RPMI7951 (cell line): ENCODE data around the gene SMCHD1. TPM values are rescaled to one million over a fixed set of nuclear protein-coding genes. Genes with fewer than 3 reads are reported as not detected.
"Not testable (repeated sequence)": the region's sequence is repeated elsewhere in the genome, so short reads cannot be mapped to it uniquely, and the experiment has no call there.

Experiments
- DNase-seq: peaks from one replicate; pipeline ENCODE4 v3.0.0-alpha.2; 2012; ENCODE audit warnings: low read depth
- total RNA-seq: library from RNA; depleted of rRNA; stranded (reverse); fragments of >200 nt; shearing (Covaris generic); gene quantifications from 2 replicates; pipeline ENCODE4 v1.2.3, GENCODE V29; 2014

SMCHD1 gene
- total RNA-seq, 1 experiment from 2014 or later: 48.8 TPM

DNA sequence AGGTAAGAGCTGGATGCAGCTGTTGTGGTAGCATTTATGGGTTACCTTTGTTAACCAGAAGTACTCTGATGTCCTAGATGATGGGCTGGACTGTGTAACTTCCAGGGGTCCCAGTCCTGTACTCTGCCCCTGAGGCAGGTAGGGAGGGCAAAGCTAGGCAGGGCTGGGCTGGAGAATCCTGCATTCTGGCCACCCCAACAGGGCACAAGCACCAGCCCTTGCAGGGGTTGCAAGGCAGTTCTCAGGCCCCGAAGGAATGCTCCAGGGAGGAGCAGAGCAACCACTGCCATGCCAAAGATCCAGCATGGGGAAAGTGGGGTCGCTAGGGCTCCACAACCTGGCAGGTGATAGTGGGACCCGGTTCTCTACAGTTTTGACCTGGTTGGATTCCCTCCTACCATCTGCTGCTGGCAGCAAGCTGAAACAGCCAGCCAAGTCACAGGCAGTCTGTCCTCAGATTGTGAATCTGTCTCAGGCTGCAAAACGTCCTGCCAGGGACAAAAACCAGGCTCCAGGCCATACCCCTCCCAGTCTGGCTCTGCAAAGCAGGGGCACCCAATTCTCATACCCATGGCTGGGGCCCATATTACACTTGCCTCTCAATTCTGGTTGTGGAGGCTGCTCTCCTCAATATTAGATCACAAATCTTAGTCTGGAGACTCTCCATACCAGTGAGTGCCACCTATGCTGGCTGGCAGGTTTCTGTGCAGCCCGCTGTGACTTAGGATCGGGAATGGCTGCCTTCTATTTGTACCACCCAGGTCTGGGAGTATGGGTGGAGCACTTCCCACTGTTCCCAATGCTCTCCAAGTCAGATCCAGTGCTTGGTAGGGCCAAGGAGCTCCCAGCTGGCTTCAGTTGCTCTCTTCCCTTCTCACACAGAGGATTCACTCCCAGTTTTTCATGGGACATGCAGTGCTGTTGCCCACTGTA lies 61.1 kb downstream of the SMCHD1 start:
- no peak for DNase-seq

DNA sequence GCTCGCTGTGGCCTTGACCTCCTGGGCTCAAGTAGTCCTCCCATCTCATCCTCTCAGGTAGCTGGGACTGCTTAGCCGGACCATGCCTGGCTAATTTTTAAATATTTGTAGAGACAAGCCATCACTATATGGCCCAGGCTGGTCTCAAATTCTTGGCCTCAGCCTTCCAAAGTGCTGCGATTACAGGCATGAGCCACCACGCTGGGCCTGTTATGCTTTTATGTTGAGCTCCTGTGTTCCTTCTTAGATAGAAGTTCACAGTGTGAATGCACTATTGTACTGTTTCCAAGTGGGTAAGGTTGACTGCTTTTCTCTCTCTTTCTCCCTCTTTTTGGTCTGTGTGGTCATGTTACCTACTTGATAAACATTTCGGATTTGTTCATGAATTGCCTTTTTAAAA lies 61.9 kb downstream of the SMCHD1 start:
- no peak for DNase-seq

DNA sequence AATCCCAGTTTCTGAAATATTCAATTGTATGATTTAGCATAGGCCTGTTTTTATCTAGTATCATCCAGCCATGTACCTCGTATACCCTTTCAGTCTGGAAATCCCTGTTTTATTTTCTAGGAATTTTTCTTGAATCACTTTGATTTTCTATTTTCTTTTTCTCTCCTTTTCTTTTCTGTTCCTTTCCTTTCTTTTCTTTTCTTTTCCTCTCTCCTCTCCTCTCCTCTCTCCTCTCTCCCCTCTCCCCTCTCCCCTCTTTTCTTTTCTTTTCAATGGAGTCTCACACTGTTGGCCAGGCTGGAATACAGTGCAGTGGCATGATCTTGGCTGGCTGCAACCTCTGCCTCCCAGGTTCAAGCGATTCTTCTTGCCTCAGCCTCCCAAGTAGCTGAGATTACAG lies 63.5 kb downstream of the SMCHD1 start:
- no peak for DNase-seq

DNA sequence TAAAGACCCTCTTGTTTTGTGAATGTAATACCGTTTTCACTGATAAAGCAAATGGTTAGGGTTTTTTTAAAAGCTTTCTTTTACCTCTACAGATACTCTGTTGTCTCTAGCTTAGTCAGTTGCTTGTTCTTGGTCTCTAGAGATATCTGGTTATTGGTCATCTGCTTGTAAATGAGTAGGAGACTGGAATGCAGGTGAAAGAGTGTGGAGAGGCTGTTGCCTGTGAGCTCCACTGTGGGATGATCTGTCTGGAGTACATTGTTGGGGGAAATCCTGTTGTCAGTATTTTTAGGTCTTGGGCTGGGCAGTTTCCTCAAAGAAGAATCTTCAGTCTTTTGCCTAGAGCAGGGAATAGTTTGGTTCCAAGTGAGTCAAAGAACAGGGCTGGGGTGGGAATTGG lies 67.7 kb downstream of the SMCHD1 start:
- no peak for DNase-seq

GRCh38 chr18:2729757-2730156 lies 74.2 kb downstream of the SMCHD1 start:
- no peak for DNase-seq

DNA sequence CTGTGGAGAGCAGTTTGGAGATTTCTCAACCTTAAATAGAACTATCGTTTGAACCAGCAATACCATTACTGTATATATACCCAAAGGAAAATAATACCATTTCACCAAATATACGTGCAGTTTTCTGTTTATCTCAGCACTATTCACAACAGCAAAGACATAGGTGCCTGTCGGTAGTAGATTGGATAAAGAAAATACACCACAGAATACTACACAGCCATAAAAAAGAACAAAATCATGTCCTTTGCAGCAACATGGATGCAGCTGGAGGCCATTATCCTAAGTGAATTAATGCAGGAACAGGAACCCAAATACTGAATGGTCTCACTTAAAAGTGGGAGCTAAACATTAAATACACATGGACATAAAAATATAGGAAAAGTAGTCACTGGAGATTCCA lies 81.3 kb downstream of the SMCHD1 start:
- DNase-seq: no peak

DNA sequence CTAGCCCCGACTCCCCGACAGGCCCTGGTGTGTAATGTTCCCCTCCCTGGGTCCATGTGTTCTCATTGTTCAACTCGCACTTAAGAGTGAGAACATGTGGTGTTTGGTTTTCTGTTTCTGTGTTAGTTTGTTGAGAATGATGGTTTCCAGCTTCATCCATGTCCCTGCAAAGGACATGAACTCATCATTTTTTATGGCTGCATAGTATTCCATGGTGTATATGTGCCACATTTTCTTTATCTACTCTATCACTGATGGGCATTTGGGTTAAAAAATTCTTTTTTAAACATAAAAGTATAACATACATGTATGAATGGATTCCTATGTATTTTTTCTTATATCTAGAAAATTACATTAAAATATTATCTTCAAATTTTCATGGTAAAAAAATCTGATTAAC lies 84.6 kb downstream of the SMCHD1 start:
- DNase-seq: not testable (repeated sequence)

DNA sequence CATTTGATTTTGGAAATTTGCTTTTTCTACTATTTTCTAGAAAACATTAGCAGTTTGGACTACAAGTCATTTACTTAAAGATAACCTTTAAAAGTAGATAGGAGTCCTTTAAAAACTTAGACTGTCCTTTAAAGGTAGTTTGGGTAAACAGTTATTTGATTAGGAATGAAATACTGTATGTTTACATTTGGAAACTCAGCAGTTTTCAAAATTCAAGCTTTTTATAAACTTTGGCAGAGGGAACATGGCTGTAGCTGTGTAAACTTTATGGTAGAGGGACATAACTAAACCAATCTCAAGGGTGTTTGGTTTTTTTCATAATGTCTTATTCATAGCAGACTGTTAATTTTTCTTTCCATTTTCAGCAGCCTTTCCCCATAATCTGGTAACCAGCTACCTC lies 90.7 kb downstream of the SMCHD1 start:
- no peak for DNase-seq

- no peak for DNase-seq
These were observed 102.8 kb downstream of the SMCHD1 start for GRCh38 chr18:2758309-2758708.

DNA sequence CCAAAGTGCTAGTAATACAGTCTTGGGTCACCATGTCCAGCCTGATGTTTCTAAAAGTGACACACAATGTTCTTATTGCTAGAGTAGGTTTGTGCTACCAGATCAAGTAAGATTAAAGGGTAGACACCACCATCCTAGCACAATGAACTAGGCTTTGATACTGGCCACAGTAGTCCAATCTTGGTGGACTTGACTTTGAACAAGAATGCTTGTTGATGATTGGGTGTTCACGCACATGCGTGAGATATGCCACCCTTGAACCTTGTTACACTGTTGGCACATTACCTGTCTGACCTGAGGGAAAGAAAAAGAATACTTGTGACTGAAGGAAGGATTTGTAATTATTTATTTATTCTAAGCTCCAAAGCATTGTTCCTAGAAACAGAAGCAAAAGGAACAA lies 119.1 kb downstream of the SMCHD1 start:
- DNase-seq: no peak

DNA sequence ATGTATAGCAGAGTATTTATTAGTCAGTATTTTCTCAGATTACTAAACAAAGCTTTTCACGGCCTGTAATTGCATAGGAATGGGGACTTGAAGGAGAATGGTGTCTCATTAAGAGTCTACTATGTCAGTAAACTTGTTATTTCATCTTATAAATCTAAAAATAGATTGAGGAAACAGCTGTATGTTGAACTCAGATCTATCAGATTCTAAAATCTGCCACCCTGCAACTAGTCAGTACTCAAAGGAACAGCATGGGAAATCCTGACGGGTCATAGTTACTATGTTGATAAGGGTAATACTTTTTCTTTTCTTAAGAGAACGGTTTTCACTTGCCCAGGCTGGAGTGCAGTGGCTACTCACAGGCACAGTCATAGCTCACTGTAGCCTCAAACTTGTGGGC lies 121.1 kb downstream of the SMCHD1 start:
- no peak for DNase-seq

- DNase-seq: no peak
These were observed 121.7 kb downstream of the SMCHD1 start for GRCh38 chr18:2777241-2777640.

- no peak for DNase-seq
These were observed 125.2 kb downstream of the SMCHD1 start for GRCh38 chr18:2780750-2781149.

DNA sequence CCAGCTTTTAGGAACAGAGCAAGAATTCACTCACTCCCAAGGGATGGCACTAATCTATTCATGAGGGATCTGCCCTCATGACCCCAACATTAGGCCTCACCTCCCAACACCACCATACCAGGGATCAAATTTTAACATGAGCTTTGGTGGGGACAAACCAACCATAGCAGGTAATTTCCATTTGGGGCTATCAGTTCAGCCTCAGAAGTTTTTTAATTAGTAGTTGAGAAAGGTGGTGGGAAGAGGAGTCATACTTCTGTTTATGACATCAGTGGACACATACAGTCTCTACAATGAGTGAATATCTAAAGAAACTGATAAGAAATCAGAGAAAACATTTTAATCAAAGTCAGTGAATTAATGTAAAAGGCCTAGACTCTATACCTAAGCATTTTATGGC lies 131.7 kb downstream of the SMCHD1 start:
- DNase-seq: no peak

GRCh38 chr18:2792395-2792794 lies 136.9 kb downstream of the SMCHD1 start:
- no peak for DNase-seq

- no peak for DNase-seq
These were observed 138.6 kb downstream of the SMCHD1 start for GRCh38 chr18:2794159-2794558.

- DNase-seq: no peak
These were observed 142.4 kb downstream of the SMCHD1 start for GRCh38 chr18:2797951-2798350.

GRCh38 chr18:2799369-2799768 lies 143.8 kb downstream of the SMCHD1 start:
- no peak for DNase-seq

DNA sequence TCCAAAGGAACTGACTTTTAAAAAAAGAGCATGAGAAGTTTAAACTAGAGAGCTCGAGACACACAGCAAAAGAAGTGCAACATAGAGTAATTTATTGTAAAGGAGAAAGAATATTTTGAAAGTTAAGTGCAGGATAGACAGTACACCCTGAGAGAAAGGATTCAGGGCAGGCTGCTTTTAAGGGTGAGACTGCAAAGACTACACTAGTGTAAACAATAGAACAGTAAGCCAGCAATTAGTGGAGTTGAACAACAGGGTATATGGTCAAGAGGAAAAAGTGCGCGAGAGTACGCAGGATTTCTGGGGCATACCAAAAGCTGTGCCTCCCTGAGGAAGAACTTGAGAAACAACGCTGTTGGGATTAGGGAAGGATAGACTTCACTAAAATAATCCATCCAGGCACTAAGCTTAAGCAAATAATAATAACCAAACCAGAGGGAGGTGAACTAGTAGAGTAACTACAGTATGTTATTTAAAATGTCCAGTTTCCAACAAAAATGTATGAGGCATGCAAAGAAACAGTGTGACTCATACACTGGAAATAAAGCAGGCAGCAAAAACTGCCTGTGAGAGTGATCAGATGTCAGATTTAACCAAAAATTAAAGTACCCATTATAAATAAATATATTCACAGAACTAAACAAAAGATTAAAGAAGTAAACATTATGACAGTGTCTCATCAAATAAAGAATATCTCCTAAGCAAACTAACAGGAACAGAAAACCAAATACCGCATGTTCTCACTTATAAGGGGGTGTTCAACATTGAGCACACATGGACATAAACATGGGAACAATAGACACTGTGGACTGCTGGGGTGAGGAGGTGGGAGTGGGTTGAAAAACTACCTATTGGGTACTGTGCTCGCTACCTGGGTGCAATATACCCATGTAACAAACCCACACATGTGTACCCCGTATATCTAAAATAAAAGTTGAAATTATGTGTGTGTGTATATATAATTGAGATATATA lies 150.7 kb downstream of the SMCHD1 start:
- DNase-seq: no peak

GRCh38 chr18:2808640-2809039 lies 153.1 kb downstream of the SMCHD1 start:
- not testable (repeated sequence) for DNase-seq

- DNase-seq: not testable (repeated sequence)
These were observed 154.2 kb downstream of the SMCHD1 start for GRCh38 chr18:2809666-2810183.

- DNase-seq: no peak
These were observed 155.9 kb downstream of the SMCHD1 start for GRCh38 chr18:2811416-2811815.
